GM19463 (cell line): ENCODE data around the gene MS4A13.
A peak's percentile ranks its signal among the peaks of the same experiment; 100 is the strongest.
"Not testable (repeated sequence)": the region's sequence is repeated elsewhere in the genome, so short reads cannot be mapped to it uniquely, and the experiment has no call there.

Experiments
- ATAC-seq: cut with Tn5 transposase; IDR thresholded peaks from one replicate; pipeline ENCODE4 v1.9.1; 2021; ENCODE audit warnings: mild to moderate bottlenecking, moderate library complexity; ENCODE audit not compliant: unreplicated experiment

Gene MS4A13

GRCh38 chr11:60530454-60531100 lies 15.4 kb downstream of the MS4A13 start:
- no peak for ATAC-seq

- not testable (repeated sequence) for ATAC-seq
Measured at GRCh38 chr11:60532383-60532782, 17.2 kb downstream of the MS4A13 start.

GRCh38 chr11:60538627-60539026 lies 23.4 kb downstream of the MS4A13 start:
- ATAC-seq: not testable (repeated sequence)

GRCh38 chr11:60544077-60544476 lies 28.9 kb downstream of the MS4A13 start:
- ATAC-seq: no peak

- ATAC-seq: no peak
Measured at GRCh38 chr11:60561254-60561653, 46.1 kb downstream of the MS4A13 start.

- ATAC-seq: peak; percentile 61
Measured at GRCh38 chr11:60563553-60564235, 48.5 kb downstream of the MS4A13 start.

GRCh38 chr11:60566776-60567175 lies 51.6 kb downstream of the MS4A13 start:
- no peak for ATAC-seq

GRCh38 chr11:60570970-60571369 lies 55.8 kb downstream of the MS4A13 start:
- ATAC-seq: no peak

- no peak for ATAC-seq
Measured at GRCh38 chr11:60589611-60590010, 74.4 kb downstream of the MS4A13 start.
